Forelimb muscle (tissue), 1 donor: ENCODE measurements around the gene SLCO6A1. TPM values are rescaled to one million over a fixed set of nuclear protein-coding genes. Genes with fewer than 3 reads are reported as not detected.

ENCODE experiments used
- DNase-seq: peaks from one replicate; pipeline ENCODE4 v3.0.0-alpha.2; 2013; ENCODE audit warnings: low read depth
- polyA plus RNA-seq: library from polyadenylated mRNA; unstranded; fragments of 120-200 nt; gene quantifications from one replicate; pipeline ENCODE4 v1.2.1, GENCODE V29; 2013; ENCODE audit not compliant: insufficient read length

The SLCO6A1 gene
- polyA plus RNA-seq, 1 donor: 0.48 TPM

GRCh38 chr5:102451082-102451481 is 47.7 kb downstream of the SLCO6A1 start:
- DNase-seq: no peak

DNA sequence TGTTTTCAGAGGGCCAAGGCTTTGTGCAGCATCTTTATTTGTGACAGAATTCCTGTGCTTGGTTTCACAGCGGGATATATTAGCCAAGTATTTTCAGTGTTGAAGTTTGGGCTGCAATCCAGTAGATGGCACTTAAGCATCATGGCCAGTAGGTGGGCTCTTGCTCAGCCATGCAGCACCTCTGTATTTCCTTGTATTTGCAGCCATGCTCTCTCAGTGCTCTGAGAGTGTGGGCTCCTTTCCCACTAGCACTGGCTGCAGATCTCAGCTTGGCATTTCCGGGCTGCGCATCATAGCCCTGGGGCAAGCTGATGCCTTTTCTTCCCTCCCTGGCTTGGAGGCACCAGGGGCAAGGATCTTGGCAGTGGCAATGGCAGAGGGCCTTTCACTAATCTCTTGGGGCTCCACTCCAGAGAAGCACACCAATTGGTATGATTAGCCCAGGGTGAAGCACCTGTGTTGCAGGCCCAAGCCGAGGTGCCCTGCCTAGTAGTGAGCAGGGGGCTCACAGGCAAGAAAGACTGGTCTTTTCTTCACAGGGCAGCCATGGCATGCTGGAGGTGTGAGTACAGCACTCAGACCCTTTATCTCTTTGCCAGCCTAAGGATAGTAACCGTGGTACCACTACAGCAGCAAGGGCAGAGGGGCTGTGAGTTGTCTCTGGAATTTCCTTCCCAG is 48.3 kb downstream of the SLCO6A1 start:
- DNase-seq: no peak

DNA sequence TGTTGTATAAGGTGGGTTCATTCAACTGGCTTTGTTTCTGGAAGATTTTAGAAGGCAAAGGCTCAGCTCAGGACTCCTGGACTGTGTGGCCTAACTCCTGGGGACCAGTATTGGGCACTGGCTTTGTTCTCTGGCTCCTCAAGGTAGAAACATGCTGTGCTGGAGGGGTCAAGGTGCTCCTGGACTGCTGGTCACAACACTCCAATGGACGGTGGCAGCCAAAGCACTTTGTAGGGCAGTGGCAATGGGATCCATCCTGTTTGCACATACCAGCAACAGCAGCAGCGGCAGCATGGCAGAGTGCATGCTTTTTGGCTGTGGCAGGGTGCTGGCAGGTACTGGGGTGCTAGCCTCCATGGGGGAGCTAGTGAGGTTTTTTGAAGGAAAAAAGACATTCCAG is 65.3 kb downstream of the SLCO6A1 start:
- DNase-seq: no peak

DNA sequence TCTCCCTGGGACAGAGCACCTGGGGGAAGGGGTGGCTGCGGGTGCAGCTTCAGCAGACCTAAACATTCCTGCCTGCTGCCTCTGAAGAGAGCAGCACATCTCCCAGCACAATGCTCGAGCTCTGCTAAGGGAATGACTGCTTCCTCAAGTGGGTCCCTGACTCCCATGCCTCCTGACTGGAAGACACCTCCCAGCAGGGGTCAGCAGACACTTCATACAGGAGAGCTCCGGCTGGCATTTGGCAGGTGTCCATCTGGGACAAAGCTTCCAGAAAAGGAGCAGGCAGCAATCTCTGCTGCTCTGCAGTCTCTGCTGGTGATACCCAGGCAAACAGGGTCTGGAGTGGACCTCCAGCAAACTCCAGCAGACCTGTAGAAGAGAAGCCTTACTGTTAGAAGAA is 77.2 kb downstream of the SLCO6A1 start:
- DNase-seq: no peak

GRCh38 chr5:102418531-102418930 is 80.3 kb downstream of the SLCO6A1 start:
- no peak for DNase-seq

DNA sequence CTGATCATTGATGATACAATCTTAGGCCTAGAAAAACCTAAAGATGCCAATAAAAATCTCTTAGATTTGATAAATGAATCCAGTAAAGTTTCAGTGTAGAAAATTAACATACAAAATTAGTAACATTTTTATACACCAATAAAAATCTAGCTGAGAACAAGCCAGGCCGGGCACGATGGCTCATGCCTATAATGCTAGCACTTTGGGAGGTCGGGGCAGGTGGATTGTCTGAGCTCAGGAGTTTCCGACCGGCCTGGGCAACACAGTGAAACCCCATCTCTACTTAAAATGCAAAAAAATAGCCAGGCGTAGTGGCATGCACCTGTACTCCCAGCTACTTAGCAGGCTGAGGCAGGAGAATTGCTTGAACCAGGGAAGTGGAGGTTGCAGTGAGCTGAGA is 84.4 kb downstream of the SLCO6A1 start:
- no peak for DNase-seq

DNA sequence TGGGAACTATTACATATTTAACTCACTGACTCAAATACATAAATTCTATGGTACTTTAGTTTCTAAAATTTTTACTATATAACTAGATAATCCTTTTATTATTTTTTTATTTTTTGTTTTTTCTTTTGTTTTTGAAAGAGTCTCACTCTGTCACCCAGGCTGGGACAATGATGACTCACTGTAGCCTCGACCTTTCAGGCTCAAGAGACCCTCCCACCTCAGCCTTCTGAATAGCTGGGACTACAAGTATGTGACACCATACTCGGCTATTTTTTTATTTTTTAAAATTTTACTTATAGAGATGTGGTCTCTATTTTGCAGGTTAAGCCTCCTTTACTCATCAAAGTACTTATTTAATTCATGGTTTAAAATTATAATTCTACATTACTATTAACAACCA is 110.6 kb downstream of the SLCO6A1 start:
- DNase-seq: no peak

- DNase-seq: no peak
Observed at GRCh38 chr5:102385365-102385764, 113.4 kb downstream of the SLCO6A1 start.

- DNase-seq: no peak
Observed at GRCh38 chr5:102380174-102380573, 118.6 kb downstream of the SLCO6A1 start.

DNA sequence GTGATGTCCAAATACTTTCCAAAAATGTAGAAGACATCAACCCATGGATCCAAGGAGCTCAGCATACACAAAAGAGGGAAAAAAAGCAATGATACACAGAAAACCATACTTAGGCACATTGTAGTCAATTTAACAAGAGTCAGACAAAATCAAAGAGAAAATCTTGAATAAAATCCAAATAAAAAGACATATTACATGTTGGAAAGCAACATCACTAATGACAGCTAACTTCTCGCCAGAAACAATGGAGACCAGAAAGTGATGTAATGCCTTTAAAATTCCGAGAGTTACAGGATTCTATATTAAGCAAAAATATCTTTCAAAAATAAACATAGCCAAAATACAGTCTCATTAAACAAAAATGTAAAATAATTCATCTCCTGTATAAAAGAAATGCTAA is 122.9 kb downstream of the SLCO6A1 start:
- no peak for DNase-seq

DNA sequence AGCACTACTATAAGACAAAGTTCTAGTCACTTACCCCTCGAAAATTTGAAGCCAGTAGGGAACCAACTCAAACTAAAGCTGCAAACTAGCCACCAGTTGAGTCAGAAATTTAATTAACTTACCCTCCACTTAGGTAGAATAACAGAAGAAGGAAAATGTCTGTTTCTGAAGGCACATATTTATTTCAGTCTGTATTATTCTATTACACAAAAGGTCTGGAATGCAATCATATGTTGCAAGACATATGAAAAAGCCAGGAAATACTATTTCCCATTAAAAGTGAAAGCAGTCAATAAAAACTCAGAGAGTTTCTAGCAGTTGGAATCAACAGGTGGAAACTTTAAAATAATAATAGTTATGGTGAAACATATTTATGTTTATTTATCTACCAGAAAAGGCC is 123.5 kb downstream of the SLCO6A1 start:
- DNase-seq: no peak

GRCh38 chr5:102368392-102368791 is 130.4 kb downstream of the SLCO6A1 start:
- DNase-seq: no peak

- DNase-seq: no peak
Observed at GRCh38 chr5:102341681-102342288, 157.0 kb downstream of the SLCO6A1 start.

DNA sequence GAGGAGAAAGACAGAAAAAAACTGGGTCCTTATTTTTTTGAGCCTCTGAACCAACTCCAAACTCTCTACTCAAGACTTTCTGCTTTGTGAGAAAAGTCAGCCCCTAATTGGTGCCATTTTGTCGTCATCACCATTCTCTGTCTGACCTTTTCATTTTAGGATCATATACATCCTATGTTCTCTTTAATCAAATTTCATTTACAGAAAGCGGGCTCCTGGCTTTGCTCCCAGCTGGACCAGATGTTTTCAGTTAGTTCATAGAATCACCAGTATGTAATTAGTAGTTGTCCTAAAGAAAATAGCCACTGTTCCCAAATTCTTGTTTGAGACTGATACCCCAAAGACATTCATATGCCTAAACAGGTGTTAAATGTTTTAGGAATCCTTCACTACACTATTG is 174.1 kb downstream of the SLCO6A1 start:
- no peak for DNase-seq

Other genes with a start within 250 kb of the SLCO6A1 start
- gene SLCO4C1, start 202.7 kb downstream of the SLCO6A1 start, polyA plus RNA-seq: 2.3 TPM